Activated CD8-positive, alpha-beta memory T cell treated with anti-CD3 and anti-CD28 coated beads for 24 hours (primary cell): Measurements from ENCODE around the gene ZYX.

ENCODE experiments used
- DNase-seq: peaks from one replicate; pipeline ENCODE4 v3.0.0-alpha.2; 2020

ZYX gene, protein sequence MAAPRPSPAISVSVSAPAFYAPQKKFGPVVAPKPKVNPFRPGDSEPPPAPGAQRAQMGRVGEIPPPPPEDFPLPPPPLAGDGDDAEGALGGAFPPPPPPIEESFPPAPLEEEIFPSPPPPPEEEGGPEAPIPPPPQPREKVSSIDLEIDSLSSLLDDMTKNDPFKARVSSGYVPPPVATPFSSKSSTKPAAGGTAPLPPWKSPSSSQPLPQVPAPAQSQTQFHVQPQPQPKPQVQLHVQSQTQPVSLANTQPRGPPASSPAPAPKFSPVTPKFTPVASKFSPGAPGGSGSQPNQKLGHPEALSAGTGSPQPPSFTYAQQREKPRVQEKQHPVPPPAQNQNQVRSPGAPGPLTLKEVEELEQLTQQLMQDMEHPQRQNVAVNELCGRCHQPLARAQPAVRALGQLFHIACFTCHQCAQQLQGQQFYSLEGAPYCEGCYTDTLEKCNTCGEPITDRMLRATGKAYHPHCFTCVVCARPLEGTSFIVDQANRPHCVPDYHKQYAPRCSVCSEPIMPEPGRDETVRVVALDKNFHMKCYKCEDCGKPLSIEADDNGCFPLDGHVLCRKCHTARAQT

DNA sequence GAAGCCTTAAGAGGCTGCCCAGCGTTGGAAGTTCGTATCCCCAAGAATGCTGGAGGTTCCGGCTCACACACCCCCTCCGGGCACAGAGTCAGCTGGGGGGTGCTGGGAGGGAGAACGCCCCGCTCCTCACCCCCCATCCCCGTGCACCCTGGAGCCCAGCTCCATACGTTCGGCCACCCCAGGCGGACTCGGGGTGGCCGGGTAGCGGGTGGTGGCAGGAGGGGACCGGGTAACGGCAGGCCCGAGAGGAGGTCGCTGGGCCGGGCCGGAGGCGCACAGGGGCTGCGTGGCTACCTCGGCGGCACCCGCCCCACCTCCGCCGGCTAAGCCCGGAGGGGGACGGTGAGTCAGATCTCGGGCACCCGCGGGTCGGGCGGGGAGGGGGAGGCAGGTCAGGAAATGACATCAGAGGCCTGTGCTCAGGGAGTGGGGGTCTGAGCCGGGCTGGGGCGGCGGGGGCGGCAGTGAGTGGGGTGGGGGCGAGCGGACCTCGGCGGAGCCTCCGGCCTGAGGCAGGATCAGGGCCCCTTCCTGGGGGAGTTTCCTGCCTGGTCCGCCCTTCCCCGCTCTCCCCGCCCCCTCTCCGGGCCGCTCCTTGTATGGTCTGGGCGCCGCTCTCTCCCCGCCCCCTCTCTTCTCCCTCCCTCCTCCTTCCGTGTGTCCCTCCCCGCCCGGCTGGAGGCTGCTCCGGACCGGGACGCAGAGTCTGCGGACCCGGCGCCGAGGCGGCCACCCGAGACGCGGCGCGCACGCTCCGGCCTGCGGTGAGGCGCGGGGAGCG is at the start of gene ZYX:
TSS of gene ZYX (plus strand) at position 700 of the 781 bp plus-strand sequence. CDS start 227 bp downstream, outside the sequence.
- DNase-seq, result peak; percentile 95

DNA sequence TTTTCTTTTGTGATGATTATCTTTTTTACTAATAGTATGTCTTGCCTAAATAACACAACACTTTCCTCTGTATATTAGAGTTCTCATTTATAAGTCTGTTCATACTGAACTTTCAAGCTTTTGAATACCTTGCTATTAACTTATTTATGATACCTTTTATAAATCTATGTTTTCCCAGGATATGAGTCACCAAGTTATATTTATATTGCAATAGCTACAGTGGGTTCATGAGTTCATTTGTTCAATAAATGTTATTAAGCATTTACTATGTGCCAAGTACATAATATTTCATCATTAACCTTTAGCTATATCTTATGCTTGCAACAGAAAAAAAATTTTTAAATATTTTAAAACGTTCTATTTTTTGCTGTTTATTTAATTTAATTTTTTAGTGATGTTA is 46.9 kb upstream of the ZYX start:
- DNase-seq, result no peak

DNA sequence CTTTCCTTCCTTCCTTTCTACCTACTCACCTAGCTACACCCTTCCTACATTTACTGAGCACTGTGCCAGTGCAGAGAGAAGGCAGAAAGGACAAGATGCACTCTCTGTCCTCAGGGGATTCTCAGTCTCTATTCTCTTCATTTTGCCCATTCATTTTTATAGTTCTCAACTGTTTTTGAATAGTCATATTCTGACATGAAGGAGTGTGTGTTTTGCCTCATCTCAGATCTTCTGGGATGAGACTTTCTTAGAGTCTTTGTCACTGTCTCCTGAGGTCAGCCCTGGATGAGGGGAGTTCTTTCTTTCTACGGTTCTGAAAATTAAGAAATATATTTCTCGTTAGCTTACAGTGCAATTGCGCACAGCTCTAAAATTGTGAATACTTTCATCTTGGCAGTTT is 43.9 kb upstream of the ZYX start:
- DNase-seq, result no peak

DNA sequence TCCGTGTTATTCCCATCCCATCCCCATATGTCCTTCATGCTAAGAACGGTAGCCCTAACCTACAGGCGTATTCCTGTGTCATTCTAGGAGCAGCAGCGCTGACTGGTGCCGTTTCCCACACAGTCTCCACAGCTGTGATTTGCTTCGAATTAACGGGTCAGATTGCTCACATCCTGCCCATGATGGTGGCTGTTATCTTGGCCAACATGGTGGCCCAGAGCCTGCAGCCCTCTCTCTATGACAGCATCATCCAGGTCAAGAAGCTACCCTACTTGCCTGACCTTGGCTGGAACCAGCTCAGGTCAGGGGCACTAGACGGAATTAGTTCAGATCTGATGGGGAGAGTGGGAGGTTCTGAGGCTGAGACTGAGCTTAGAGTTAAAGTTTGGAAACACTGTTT is 39.3 kb upstream of the ZYX start:
- DNase-seq, result peak; percentile 26

DNA sequence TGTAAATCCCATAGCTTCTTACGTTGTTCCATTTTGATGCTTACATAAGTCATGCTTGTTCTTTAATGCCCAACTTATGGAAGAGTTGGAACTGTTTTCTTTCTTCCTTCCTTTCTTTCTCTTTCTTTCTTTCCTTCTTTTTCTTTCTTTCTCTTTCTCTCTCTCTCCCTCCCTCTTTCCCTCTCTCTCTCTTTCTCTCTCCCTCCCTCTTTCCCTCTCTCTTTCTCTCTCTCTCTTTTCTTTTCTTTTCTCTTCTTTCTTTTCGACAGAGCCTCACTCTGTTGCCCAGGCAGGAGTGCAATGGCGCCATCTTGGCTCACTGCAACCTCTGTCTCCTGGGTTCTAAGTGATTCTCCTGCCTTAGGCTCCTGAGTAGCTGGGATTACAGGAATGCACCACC is 37.5 kb upstream of the ZYX start:
- DNase-seq, result no peak

DNA sequence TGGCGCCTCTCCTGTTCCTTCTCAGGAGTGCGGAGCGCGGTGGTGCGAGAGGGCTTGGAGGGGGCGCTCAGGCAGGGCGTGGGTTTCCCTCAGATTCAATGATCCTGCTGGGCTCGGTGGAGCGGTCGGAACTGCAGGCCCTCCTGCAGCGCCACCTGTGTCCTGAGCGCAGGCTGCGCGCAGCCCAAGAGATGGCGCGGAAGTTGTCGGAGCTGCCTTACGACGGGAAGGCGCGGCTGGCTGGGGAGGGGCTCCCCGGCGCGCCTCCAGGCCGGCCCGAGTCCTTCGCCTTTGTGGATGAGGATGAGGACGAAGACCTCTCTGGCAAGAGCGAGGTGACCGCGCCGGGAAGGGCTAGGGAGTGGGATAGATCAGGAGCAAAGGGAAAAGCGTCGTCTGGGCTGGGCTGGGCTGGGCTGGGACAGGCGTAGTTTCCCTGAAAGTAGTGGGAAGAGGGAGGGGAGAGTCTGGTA is 35.7 kb upstream of the ZYX start:
- peak; percentile 84 for DNase-seq

DNA sequence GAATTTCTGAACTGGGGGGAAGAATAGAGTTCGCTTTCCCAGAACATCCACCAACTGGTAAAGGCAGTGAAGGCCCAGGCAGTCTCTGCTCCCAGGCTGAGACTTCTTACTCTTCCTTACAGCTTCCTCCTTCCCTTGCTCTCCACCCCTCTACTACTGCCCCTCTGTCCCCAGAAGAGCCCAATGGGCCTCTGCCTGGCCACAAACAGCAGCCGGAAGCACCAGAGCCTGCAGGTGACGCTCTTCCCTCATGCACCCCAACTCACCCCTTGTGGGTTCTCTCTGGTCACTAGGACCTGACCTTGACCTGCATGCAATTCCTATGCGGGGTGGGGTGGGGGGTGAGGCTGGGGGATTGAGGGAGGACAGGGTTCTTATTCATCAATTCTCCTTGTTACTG is 35.1 kb upstream of the ZYX start:
- no peak for DNase-seq

DNA sequence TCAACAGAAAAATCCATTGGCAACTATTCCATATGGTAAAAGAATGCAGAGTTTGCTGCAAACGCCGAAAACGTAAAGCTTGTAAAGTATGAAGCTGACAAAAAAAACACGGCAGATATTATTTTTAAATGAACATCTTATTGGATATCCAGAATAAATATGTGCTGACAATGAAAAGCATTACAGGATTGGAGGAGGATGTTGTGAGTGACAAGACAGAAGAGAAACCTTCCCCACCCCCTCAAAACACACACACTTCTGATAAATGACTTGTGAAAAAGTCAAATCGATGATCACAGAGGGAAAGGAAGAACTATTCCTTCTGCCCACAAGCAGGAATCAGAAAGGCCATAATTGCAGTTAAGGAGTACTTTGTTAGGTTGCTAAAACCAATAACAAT is 33.2 kb upstream of the ZYX start:
- DNase-seq, result no peak

DNA sequence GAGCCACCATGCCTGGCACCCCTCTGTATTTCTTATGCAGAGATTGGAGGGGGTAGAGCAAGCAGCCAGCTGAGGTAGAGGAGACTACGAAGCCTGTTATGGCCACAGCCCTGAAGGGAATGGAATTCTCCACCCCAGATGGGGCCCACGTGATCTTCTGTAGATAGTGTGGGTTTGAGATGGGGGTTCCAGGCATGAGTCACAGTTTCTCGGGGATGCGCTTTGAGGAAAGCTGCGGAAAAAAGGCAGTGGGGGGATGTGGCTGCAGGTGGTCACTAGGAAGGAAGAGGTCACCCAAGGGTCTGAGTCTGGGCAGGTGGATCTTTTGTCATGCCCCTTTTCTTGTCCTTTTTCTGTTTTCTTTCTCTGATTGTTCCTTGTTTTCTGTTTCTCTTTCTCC is 30.1 kb upstream of the ZYX start:
- DNase-seq, result no peak

DNA sequence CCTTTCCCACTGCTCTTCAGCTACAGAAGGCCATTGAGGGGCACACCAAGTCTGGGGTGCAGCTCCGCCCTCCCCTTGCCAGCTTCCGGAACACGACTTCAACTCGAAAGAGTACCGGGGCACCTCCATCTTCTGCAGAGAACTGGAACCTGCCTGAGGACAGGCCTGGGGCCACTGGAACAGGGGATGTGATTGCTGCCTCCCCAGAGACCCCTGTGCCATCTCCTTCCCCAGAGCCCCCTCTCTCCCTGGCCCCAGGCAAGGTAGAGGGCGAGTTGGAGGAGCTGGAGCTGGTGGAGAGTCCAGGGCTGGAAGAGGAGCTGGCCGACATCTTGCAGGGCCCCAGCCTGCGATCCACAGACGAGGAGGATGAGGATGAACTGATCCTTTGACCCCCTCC is 29.6 kb upstream of the ZYX start:
- no peak for DNase-seq

DNA sequence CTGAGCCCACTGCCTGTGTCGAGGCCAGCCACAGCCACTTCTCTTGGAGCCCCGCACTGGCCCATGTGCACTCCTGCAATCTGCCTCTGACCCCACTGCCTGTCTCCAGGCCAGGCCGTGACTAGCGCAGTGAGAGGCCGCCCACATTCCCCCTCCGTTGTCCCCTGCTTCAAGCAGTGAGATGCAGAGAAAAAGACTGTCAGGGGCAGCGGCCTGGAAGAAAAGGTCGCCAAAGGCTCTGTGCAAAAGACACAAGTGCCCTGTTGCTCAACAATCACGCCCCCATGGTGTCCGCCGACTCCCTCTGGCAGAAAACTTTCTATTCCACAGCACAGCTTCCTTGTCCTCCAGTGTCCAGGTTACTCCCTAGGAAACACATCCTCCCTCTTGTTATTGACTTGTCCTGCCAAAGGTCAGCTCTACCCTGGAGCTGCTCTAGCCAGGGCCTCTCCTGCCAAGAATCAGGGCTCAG is 28.6 kb upstream of the ZYX start:
- no peak for DNase-seq

DNA sequence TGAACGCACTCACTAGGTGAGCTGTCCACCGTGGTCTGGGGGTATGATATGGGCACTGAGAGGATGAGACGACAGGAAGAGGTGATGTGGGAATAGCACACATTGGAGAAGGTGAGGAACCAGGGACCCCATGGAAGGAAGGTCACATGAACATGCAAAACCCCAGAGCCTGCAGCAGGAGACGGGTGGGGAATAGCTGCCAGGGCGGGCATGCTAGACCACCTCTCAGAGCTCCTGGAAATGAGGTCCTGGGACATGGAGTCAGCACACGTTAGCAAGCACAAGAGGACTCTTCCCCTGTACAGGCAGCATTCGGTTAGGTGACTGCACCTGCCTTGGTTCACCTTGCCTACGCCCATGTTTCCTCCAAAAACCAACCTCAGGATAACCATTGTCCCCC is 26.8 kb upstream of the ZYX start:
- no peak for DNase-seq

DNA sequence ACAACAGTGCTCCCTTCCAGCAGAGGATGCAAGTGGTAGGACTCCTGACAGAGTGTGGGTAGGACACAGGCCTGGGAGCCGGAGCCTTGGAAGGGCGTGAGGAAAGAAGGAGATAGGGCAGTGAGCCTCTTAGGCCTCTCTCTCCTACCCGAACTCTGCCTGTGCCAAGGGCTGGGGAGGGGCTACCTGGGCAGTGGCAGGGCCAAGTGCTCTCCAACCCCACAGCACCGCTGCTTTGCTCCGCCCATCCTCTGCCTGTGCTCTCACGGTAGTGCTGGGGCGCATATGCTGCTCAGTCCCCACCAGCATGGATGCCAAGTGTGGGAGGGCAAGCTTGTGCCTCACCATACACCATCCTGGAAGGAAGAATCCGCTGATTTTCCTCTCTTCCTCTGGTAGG is 26.2 kb upstream of the ZYX start:
- DNase-seq, result no peak

DNA sequence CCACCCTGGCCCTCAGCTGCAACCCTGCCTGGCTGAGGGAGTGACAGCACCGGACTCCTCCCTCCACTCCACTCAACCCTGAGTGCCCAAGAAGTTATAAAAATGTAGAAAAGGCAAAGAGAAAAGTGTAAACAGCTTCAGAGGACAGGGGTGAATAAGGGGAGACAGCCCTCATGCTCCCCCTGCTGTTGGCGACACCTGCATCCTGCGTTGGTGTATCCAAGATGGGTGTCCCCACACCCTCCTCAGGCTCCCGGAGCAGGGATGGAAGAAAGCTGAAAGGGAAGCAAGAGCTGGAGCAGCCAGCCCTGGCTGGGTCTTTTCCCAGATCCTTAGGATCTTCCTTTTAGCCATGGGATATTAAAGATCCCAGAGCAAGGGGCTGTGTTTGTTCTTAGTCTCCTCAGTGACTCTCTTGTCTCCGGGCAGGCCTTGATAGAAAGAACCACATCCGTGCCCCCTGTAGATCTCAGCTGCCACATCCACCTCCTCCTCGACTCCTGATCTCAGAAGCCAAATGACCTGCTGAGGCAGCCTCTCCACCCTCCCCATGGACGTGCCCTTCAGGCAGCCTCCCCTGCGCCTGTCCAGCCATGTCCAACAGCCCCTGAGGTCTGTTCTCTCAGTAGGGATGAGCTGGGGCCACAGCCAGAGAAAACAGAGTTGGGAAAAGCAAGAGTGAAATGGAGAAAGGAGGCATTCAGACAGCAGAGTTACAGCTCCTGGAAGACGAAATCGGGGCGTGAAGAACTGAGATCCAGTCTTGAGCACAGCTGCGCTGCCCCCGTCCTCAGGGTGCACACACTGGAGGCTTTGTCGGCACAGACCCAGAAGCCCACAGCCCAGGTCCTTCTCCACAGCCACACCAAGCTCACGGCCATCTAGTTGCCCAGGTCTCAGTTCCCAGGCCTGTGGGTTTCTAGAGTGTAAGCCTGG is 25.4 kb upstream of the ZYX start:
- DNase-seq, result no peak

DNA sequence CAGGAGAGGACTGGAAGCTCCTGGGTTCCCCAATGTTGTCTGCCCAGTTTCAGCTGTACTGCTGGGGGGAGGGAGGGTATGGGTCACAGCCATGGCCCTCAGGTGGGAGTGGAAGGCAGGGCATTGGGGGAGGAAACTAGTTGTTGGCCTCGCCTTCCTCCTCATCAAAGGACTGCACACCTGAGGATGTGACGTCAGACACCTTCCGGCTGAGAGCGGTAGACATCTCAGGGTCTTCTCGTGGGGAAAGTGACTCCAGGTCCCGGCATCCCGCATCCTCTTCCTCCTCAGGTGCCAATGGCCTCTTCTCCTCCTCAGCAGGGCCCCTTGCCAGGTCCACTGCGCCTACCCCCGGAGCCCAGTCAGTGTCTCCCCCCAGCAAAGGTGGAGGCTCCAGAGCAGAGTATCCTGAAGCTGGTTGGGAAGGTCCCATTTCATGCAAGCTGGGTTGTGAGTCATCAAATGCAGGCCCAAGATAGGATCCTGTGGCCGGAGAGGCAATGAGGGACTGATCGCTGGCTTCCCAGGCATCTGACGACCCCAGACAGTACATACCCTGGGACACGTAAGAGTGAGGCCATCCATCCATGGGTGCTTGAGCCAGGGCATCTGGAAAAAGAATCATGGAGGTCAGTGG is 24.6 kb upstream of the ZYX start:
- DNase-seq, result no peak

DNA sequence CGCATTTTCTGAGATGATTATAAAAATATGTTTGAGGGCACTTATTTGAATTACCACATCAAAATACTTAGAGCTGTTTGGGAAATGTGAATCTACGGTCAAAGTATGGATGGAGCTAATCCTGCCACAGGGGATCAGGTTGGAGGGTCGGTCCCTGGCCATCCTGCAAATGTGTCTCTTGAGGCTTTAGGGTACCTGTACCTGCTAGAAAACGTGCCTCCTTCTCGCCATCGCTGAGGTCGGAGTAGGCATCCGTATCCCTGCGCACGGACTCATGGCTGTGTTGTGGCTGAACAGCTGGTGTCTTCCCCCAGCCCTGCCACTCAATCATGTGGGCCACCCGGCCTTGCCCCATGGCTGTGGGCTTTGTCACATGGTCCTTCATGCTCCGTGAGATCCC is 22.5 kb upstream of the ZYX start:
- no peak for DNase-seq

DNA sequence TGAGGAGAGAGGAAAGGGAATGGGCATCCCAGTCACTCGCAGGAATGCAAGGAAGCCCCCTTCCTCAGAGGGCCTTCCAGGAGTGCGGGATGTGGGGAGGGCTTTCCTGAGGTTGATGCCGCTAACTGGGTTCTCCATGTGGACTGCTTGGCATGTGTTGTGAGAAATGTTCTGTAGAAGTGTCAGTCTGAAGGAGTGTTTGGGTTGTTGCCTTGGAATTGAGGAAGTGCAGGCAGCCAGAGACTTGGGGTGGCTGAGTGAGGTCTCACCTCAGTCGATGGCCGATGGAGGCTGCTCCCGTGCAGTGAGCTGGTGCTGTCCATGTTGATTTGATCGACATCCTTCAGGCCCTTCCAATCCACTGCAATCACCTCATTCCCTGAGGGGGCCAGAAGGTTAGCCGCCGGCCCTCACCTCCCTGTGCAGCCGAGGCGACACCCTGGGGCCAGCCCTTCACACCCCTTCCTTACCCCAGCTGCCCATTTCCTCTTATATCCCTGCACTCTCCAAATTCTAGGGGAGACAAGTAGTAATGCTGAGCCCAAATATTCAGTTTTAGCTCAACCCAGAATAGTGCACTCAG is 21.3 kb upstream of the ZYX start:
- no peak for DNase-seq

DNA sequence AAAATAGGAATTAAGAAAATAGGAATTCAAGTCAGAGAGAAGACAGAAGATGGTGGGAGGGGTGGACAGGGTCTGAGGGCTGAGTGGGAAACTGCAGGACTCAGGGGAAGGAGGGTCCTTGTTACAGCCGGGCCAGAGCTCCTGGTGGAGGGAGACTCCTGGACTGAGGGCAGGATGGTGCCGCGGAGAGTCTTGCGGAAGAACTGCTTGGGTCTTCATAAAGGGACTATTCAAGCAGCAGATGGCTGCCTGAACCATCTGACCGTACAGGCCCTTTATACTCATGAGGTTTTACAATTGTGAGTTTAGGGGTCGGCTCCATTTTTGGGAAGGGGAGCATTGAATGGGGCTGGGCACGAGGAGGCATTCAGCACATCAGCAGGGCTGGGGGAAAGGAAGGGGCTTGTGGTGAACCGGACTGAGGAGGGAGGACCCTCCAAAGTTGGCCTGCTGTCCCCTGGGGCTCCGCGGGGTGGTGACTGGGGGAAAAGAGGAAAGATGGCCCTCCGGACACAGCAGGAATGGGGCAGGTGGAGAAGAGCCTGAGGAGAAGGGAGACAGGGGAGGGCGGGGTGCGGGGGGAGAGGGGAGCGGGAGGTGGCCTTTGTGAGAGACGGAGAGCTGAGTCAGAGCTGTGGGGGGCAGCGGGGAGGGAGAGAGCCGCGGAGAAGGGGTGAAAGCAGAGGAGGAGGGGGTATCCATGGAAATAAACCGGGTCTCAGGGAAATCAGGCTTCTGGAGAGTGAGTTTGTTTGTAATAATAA is 20.2 kb upstream of the ZYX start:
- no peak for DNase-seq

DNA sequence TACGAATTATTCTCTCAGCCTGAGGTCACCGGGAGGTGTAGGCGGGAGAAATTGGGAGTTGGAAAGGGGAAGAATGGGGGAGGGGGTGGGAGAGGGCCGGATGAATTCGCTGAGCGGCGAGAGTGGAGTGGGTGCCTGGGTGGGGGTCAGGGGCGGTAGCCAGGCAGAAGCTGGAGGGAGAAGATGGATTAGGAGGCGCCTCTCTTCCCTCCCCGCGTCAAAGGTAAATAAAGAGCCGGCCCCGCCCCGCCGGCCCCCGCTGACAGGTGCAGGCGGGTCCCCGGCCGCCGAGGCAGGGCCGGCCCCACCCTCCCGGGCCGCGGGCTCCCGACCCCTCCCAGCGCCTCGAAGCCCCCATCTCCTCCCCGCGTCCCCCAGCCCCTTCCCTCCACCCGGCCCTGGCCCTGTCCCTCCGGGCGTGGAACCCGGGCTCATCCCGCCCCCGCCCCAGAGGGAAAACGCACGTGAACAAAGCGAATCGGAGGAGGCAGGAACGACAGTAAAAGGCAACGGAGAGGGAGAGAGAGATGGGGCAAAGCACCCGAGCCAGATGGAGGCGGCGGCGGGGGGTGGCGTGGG is 19.5 kb upstream of the ZYX start:
- DNase-seq, result no peak
